Stimulated activated CD4-positive, alpha-beta T cell treated with anti-CD3 and anti-CD28 coated beads, Interleukin-12 subunit alpha, Interleukin-12 subunit beta, amount 100 ng/mL, for 48 hours (primary cell): ENCODE measurements around the gene CD93.

Experiments used
- DNase-seq, 3 donors: peaks; one replicate each; pipeline ENCODE4 v3.0.0-alpha.2; 2020; ENCODE audit warnings: low read depth in 2 of 3, low spot score in 1 of 3

CD93 gene

DNA sequence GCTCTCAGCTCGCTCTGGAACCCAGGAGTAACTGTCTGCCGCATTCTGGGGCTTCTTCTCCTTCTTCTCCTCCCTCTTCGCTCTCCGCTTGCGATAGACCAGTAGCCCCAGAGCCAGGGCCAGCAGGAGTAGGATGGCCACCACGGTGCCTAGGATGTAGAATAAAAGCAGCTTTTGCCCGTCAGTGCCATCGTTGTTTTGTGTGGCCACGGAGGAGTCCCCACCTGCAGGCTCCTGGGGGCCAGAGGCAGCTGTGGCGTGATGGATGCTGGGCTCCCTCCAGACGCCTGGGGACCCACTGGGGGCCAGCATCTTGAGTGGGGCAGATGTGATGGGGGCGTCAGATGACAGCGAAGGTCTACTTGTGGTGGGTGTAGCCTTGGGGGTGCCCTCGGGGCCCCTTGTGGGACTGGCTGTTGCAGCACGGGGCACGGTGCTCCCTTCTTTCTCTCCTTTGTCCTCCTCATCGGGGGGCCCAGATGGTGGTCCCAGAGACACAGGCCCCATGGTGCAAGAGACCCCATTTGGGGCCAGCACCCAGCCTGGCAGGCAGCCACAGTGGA lies 1.8 kb downstream of the CD93 start:
- no peak for DNase-seq

DNA sequence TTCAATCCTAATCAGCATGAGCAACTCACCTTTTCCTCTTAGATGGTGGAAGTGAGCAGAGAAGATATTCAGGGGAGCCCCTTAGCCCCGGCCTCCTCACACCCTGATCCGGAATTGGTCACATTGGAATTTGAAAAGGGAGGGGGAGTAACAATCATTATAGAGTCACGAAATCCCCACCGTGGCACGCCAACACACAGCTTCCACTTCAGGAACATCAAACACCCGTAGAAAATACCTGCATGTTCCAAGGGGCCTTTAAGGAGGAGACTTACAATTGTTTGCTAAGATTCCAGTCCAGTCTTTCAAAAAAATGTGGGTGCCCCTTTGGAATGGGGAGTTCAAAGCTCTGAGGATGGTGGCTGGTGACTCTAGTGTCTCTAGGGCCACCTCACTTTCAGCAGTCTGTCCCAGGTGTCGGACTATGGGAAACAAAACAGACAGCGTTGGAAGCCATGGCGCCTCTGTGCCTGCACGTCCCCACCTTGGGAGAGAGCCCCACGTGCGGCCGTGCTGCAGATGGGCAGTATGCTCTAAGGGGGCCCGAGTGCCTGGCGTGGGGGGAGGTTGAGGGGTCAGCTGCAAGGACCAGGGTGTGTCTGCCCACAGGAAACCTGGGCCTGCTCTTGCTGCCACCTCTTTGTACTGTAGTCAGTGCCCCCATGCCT lies 2.4 kb downstream of the CD93 start:
- DNase-seq = no peak

GRCh38 chr20:23082846-23083552 lies 3.1 kb downstream of the CD93 start:
- no peak for DNase-seq

DNA sequence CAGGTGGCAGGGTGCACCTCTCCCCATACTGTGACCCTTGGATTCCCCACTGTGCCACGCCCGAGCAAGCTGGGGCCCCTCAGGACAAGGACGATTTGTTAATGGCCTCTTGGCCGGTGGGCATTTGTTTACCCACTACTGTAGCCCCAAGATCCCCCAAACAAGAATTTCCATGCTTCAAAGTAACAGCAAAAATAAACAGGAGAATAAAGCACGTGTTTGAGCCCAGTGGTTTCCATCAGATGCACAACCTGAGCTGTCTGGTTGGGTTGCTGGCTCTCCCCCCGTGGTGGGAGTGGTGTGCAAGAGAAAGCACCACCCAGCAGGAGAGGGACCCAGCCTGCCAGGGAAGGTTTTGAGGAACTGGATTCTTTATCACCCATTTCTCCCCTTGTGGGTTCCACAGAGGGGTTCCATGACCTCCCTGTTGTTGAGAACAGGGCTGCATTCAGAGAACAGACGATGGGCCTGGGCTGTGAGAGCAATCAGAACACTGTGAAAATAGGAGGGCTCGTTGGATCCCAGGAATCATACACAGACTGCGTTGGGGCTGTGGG lies 4.8 kb downstream of the CD93 start:
- no peak for DNase-seq

DNA sequence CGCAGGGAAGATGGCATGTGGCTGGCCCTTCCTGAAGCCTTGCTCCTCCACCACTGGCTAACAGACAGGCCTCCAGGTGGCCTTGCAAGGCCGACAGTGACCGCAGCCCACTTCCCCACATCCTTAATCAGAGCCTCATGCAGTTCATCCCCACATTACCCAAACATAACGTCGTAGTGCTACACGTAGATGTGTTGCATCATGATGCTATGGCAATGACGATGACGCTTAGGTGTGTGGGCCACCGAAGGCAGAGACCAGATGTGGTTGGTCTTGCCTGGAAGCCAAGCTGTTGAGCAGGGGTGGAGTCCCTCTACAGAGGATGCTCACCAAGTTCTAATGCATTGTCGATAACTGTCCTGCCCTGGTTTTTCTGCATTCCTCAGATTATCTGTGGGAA lies 5.6 kb downstream of the CD93 start:
- DNase-seq = no peak

- no peak for DNase-seq
Observed at GRCh38 chr20:23079926-23080325, 6.2 kb downstream of the CD93 start.

DNA sequence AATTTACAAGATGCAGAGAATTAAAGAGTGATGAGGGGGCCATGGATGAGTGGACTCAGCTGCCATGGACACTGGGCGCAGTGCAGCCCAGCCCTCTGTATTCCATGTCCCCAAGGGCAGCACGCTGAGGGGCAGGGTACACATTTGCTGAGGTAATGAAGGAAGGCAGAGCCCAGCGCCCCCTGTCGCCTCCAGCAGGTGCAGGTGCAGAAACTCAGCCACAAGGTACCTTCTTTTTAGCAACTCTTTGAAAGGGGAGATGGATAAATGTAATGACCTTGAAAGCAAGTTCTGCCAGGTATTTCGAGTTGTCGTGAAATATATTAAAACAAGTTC lies 7.1 kb downstream of the CD93 start:
- no peak for DNase-seq

DNA sequence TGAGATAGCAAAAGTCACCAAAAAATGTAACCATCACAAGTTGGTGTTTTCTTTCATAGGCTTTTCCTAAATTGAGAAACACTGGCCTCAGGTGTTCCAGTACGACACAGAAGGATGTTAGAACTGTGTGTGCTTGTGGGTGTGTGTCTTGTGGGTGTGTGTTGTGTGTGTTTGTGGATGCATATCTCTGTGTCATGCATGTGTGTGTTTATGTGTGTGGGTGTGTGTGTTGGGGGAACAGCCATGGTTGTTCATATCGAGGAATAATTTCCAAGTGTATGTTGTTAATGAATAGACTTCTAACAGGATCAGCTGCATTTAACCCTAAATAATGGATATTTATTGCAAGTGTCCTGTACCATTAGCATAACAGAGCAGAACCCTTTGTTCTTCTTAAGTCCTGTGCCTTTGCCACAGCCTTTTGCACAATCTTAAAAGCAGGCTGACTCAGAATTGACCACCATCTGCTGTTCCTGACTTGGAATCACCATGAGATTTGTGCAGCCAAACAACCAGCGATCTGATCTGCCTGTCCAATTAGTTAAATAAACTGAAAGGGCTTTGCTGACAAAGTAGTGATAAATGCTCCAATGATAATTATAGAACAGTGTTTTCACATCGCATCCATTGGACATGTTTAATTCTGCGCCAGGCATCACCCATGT lies 7.6 kb downstream of the CD93 start:
- DNase-seq = no peak

- DNase-seq = no peak
Observed at GRCh38 chr20:23077277-23077676, 8.8 kb downstream of the CD93 start.

DNA sequence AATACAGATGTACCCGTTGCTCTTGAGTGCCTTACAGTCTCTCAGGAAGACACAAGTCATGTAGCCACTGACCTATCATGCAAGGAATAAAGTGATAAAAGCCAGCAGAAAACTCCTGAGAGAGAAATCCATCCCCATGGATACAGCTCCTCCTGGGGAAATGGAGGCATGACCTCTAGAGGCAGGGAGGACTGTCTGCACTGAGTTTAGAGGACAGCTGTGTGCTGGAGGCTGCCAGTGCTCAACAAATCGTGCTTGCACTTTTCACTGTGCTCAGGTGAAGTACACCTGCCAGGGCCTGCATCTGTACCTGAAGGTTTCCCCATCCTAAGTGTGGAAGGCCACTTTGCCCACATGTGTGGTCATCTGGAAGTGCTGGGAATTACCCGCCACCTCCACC lies 12.1 kb downstream of the CD93 start:
- no peak for DNase-seq

DNA sequence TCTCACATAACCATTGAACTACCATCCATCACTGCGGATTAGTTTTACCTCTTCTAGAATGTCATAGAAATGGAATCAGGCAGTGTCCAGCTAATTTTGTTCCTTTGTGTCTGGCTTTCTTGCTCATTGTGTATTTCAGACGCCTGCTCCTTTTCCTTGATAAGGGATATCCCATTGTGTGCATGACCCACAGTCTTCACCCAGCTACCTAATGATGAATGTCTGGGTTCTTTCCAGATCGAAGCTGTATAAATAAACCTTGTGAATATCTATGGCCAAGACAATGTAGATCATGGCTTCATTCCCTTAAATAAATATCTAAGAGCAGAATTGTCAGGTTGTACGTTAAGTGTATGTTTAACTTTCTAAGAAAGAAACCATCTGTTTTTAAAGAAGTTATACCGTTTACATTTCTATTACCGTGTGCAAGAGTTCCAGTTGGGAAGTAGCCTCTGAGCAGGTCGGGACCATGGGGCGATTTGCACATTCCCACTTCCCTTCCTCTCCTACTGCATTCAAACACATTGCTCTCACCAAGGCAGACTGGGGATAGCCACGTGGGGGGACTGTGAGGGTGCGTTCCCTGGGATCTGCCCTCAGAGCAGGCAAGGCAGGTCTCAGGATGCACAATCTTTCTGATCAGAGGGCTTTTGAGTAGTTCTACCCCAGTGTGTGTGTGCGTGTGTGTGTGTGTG lies 13.1 kb downstream of the CD93 start:
- DNase-seq = no peak

DNA sequence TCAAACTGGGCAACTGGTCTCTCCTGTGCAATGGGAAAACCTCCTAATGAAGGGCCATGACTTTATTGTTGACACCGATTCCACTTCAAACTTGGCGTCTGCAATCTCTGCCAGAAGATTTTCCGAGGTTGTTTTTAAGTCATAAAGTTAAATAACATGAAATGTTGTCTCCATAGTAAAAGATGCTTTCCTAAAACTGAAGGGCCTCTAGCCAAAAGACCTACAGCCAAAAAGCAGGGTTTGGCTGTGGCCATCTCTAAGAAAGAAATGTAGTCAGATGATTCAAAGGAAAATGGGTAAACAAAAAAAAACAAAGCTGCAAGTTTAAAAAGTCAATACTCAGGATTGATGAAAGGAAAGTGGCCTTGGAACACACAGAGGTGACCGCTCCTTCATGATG lies 14.1 kb downstream of the CD93 start:
- DNase-seq = no peak

GRCh38 chr20:23071398-23071797 lies 14.7 kb downstream of the CD93 start:
- no peak for DNase-seq

DNA sequence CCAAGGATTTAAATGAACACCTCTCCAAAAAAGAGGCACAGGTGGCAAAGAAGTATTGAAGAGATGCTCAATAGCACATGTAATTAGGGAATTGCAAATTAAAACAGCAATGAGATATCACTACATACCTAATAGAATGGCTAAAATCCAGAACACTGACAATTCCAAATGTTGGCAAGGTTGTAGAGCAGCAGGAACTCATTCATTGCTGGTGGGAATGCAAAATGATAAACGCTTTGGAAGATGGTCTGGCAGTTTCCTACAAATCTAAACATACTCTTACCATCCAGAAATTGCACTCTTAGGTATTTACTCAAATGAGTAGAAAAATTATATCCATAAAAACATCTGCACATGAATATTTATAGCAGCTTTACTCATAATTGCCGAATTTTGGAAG lies 17.0 kb downstream of the CD93 start:
- no peak for DNase-seq

DNA sequence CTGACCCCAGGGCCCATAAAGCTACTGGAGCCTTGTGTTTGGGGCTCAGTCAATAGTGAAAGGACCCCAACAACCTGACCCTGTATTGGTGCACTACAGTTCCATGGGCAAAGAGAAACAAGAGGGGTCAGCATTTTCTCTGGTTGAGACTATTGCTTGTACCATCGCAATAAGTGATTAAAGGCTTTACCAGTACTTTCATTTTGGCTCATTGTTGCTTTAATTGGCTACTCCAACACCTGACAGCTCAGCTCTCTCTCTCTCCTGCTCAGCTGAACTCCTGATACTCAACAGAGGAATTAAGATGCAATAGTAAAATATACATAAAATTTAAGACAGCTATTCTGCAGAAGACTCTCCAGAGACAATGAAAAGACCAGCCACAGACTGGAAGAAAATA lies 17.8 kb downstream of the CD93 start:
- no peak for DNase-seq

- DNase-seq = no peak
Observed at GRCh38 chr20:23066772-23067171, 19.4 kb downstream of the CD93 start.

DNA sequence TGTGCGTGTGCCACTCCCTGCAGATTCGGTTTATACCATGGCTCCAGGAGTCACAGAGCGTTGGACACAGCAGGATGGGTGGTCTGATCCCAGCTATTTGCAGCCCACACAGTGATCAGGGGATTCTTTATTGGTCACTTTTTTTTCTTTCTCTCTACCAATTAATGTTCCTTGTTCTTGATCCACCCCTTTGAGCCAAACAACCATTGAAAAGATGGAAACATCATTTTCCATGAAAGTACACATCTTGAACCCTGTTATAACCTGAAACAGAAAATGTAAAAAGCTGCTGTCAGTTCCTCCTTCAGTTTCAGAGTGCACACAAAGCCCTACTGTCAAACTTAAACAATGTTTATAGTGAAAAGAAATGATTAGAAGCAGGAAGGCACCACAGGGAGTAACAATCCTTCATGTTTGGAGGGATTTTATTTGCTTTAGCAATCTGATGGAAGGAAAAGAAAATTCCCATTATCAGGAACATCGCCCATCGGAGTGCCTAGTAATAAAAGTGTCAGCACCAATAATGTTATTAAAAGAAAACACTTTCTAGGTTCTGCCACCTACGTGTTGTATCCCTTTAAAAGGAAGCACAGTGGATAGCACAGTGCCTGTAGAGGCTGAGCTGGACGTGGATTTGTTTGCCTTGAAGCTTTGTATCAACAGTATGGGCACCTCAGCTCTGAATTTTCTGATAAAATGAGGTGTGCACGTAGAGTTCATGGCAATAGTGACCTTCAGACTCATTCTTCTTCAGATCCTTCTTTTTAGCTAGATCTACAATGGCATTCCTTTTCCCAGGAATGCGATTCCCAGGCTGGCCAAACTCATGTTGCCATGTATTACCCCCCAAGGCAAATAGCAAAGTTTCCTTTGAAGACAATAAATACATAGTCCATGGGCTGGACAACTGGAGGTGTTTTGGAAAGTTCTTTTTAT lies 20.6 kb downstream of the CD93 start:
- no peak for DNase-seq

DNA sequence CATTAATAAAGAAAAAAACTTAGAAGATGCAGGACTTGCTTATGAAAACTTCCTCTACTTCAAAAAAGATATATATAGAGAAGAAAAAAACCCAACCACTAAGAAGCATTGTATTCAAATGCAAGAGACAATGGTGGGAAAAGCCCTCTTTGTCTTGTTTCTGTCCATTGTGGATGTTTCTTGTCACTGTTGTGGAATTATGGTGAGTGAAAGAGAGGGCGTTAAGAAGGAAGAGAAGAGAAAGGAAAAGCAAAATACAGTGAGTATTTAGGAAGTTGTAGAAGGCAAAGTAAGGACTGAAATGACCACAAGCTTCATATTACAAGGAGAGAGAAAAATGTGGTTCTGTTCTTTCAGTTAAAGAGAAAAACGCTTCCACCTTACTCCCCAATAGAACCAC lies 22.5 kb downstream of the CD93 start:
- no peak for DNase-seq

GRCh38 chr20:23063168-23063567 lies 23.0 kb downstream of the CD93 start:
- DNase-seq = no peak

DNA sequence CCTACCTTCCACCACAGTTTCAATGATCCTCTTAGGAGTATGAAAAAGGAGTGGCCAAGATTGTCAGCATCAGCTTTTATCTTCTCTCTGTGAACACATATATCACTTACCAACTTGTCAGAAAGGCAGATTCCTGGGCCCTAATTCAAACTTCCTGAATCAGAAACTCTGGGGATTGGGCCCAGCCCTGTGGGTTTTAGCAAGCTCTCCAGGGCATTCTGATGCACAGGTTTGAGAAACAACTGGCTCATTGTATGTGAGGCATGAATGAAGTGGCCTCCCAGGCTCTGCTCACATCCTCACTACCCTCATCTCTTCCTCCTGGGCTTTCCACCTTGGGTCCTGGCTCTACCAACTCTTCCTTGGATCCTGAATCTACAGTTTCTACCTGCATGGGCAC lies 23.5 kb downstream of the CD93 start:
- no peak for DNase-seq
